Measurements from ENCODE around the gene KLF12. TPM values are rescaled to one million over a fixed set of nuclear protein-coding genes. Genes with fewer than 3 reads are reported as not detected.

Gene KLF12
- total RNA-seq, 1 experiment from 2014 or later, result 4.1 TPM

DNA sequence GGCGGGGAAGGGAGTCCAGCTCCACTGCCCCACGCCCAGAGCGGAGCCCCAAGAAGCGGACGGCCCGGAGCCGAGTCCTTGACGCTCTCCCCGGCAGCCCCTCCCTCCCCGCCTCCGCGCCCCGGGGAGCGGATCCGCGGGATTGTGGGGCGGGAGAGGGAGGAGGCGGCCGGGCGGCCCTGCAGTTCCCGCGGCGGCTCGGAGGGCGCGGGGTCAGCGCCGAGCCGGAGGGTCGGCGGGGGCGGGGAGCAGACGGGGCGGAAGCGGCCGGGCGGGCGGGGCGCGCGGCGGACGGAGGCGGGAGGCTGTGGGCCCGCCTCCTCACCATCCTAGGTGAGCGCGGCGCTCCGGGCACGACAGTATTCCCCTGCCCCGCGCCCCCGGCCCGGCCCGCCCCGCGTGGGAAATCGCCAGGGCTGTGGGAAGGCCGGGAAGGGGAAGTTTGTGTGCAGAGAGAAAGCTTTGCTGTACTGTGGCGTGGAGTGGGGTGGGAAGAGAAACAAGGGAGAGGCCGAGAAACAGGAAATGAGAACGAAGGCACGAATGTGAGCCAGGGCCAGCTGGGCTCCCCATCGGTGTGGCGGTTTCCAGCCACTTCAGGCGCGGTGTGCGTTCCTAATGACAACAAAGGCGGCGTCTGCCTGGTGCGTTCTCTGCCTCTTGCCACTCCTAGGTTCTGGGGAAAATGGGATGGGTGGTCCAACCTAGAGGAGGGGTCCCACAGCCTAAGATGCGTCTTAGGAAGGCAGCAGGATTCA, 1.3 kb upstream of the KLF12 start:
- peak; percentile 81 for DNase-seq (ENCODE audit: low read depth)

DNA sequence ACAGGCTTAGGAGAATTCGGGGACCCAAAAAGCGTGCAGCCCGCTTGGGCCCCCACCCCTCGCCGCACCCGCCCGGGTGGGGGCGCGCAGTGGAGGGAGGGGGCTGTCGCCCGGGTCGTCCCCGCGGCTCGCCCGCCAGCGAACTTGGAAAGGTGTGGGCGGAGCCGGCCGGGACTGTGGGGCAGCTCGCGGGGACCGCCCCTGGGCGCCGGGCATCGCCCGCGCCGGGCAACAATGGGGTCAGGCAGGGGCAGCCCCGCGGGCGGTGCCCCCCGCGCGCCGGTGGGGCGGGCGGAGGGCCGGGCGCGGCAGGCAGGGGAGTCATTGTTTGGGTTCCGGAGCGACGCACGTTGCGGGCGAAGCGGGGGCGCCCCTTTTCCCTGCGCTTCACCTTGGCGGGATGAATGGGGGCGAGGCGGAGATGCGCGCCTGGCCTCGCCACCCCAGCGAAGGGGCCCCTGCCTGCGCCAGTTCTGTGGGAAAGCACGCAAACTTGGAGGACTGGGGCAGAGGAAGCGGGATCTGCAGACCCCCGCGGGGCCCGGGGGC, 647 bp upstream of the KLF12 start:
- DNase-seq (ENCODE audit: low read depth), result peak; percentile 53

DNA sequence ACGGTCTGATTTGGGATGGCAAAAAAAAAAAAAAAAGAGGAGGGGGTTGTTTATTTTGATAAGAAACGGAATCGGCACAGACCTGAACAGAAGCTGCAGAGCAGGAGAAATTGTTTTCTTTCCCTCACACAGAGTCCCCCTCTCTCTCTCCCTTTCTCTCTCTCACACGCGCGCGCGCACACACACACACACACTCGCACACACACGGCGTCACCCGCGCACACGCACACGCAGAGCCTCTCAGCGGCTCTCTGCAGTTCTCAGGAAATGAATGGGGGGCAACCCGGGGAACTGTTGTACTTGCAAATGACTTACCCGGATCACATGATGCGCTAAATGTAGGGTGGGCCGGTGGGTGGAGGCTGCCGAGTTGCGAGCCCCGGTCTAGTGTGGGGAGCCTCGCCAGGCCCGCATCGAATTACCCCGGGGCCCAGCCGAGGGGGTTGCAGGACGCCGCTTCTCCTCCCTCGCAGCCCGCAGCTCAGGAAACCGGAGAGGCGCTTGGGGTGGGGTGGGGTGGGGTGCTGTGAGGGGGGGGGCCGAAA, 475 bp downstream of the KLF12 start:
- DNase-seq (ENCODE audit: low read depth), result peak; percentile 87

DNA sequence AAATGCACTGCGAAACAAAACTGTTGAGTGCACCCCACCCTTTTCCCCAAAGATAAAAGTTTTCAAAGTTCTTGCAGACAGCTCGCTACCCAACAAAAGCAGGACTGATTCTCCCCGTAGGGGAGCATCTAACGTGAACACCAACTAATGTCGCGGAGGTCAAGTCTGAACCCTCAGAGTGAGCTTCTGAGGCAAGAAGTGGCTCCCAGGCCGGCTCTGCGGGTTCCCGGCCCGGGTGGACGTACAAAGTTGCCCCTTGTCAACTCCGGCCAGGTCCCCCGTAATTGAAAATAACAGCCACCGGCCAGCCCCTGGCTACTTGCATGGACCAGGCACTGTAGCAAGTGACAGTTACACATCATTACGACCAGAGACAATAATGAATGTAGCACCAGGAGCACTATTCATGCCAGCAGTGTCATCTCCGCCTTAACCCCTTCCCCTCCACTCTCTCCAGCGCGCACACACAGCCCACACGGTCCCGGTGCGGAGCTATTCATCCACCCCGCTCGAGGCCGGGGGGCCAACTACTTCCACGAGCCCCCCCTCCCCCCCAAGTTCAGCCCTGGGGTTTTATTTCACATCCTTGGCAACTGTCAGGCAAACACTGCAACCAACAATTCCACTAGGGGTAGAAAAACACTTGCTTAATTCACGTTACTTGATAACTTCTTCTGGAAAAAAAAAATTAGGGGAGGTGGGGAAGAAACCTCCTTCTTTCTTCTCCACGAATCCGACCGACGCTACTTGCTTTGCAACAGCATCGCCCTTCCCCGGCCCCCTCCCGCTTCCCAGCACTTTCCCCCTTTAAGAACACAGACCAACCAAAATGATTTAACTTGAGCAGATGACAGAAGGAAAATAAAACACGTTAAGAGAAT, 1.2 kb downstream of the KLF12 start:
- no peak for DNase-seq (ENCODE audit: low read depth)

DNA sequence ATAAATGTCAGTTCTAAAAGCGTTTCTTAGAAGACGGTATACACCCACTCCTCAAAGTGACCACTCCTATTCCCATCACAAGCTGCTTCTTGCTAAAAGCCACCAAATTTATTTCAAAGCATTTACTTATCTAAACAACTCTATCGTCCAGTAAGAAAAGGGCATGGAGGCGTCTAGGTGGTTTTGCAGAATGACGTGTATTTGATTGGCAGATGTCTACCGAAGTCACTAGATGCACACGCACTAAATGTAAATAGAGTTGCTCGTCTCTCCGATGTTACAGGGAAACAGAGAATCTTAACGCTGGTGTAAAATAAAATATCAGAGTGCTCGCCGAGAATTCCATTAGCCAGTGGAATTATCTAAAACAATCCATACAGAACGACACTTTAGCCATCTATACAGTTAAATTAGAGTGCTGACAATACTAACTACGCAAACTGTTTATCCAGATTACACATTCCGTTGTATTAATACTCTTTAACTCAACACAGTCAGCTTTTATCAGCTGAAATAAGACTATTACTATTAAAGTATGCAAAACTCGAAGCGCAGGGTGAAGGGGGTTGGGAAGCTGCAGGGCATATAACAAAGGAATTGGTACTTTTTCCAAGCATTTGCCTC, 1.9 kb downstream of the KLF12 start:
- no peak for DNase-seq (ENCODE audit: low read depth)

DNA sequence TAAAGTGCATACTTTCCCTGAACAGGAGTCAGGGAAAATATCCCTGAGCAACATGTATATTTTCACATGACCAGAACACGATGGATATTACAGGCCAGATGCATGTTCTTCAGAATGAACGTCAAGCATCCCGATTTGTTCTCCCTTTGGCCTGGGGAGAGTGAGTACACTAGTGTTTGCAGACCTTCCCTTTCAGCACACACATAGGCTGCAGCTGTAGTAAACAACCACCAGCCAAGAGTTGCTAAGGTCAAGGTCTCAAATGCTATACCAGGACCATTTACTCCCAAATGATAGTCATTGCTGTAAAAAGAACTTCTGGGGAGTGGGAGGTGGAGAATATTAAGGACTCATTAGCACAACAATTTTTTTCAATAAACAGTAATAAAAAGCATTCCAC, 3.0 kb downstream of the KLF12 start:
- DNase-seq (ENCODE audit: low read depth), result no peak

DNA sequence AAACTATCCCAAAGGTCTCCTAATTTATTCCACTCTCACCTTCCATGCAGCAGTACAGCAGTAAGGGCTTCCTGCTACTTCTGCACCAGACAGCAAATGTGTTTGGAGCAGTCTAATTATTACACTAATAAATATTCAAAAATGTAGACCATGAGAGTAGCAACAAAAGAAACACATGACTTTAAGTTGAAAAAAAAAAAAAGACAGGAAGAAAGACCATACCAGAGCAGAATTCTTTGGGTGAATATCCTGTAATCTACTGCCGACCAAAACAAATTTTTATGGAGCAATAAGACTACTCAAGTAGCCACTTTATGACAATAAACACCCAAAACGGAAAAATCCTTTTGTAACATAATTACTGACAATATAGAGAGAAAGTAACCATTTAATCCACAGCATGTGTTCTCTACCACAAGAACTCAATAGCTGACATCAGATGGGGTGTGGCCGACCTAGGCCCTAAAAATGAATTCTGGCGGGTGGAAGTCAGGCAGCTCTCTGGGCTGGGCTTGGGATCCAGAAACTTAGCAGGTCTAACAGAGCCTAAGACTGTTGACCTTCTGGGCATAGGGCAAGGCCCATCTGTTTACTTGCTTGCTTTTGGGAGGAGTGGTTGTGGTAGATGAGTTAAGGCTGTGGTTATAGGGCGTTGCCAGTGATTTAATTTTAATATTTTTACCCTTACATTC, 4.6 kb downstream of the KLF12 start:
- no peak for DNase-seq (ENCODE audit: low read depth)

DNA sequence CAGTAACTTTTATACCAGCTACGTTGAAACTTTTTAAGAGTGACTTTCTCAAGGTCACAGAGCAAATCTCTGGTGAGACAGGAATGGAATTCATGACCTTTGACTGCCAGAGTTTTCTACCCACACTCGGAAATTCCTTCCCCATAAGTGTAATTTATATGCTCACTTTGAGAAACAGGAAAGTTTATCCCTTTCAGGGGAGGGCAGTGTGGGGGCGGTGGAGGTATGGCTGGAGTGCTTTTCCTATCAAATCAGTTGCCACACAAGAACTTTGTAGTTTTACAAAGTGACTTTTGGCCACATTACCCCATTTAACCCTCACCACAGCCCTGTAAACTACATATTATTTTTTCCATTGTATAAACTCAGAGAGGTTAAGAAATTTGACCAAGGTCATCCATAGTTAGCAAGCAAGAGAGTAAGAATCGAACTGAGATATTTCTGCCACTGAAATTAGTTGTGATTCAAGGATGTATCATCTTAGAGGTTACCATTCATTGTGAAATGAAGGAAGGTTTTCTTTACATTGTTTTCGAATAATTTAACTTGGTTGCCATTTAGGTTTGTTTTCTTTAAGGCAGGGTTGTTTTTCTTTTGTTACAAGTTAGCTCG, 5.9 kb downstream of the KLF12 start:
- DNase-seq (ENCODE audit: low read depth), result peak; percentile 39

DNA sequence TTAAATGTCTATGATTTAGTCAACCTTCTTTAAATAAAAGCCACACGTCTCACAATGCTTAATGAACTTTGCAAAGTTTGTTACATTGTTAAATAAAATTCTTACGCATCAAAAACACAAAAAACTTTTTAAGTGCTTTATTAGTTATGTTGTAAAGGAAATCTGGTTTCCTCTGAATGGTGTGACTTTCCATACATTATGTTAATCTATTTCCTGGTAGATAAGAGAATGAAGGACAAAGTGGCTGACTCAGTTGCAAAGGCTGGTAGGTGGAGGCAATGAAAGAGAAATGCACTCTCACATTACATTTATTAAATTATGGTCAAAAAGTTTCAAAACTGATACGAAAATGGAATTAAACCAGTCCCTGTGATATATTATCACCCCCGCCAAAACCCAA, 15.9 kb downstream of the KLF12 start:
- DNase-seq (ENCODE audit: low read depth), result no peak

- DNase-seq (ENCODE audit: low read depth), result no peak
Observed at GRCh38 chr13:74117207-74117705, 16.9 kb downstream of the KLF12 start.

- DNase-seq (ENCODE audit: low read depth), result peak; percentile 44
Observed at GRCh38 chr13:74115133-74115532, 19.1 kb downstream of the KLF12 start.

- DNase-seq (ENCODE audit: low read depth), result no peak
Observed at GRCh38 chr13:74114641-74115040, 19.6 kb downstream of the KLF12 start.

DNA sequence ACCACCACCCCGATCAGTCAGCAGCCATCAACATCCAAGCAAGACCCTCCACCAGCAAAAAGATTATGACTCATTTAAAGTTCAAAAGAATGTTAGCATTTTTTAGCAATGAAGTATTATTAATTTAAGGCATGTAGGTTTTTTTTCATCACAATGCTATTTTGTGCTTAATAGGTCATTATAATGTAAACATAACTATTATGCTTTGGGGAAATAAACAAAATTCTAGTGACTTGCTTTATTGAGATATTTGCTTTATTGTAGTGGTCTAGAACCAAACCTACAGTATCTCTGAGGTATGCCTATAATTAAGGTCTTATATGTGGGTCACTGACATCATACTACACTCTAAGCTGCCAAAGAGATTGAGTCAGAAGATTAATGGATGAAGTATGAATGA, 20.0 kb downstream of the KLF12 start:
- DNase-seq (ENCODE audit: low read depth), result no peak

- no peak for DNase-seq (ENCODE audit: low read depth)
Observed at GRCh38 chr13:74111901-74112824, 22.0 kb downstream of the KLF12 start.

GRCh38 chr13:74111399-74111798, 22.8 kb downstream of the KLF12 start:
- DNase-seq (ENCODE audit: low read depth), result no peak

DNA sequence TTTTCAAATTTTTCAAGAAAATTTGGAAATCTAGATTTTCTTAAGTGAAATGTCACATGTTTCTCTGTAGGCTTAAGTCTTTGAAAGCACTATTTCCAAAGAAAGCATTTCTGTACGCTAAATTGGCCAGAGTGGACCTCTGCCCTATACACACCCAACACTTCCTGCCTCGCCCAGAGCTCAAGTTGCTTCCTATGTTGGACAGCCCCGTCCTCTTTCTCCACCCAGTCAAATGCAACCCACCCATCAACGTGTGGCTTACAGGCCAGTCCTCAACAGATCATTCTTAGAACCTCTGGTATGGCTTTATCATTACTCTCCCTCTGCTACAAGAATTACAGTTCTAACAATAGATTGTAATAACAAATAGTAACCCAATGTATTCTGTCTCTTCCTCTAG, 24.2 kb downstream of the KLF12 start:
- no peak for DNase-seq (ENCODE audit: low read depth)

- no peak for DNase-seq (ENCODE audit: low read depth)
Observed at GRCh38 chr13:74107598-74107997, 26.6 kb downstream of the KLF12 start.

DNA sequence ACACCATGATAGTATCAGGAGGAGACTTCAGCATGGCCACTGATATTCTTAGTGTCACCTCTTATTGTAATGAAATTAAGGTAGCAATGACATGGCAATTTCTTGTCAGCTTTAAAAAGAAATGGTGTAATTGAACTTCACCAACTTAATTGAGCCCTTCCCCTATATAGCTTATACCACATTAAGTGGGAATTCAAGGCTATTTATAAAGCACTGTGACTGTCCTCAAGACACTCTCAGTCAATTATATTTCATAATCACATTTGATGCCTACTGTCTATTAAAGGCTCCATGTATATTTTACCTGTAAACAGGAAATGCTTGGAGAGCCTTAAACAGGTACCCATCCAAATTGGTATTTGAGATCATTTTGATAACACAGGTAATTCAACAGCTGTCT, 28.3 kb downstream of the KLF12 start:
- no peak for DNase-seq (ENCODE audit: low read depth)

DNA sequence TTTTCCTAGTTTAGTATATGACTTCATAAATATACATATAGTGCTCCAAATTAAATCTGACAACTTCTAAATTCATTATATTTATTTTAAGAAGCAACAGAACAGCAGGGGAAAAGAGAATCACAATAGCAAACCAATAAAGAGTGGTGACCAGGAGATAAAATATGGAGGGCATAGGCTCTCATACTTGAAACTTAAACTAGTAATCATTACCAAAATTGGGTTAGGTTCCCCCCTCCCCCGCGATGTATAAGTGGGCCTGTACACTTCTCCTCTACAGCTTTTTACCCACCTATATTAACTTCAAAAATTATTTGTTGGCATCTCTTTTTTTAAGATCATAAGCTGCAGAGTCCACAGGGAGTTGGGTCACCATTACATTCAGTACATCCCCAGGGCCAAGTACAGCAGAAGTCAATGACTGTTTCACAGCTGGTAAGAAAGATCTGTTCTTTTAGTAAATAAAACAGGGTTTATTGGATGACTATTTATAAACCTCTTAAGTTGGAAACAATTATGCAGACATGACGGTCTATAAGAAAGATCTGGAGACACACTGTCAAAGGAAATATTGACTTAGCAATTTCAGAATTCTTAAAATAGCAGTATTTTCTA, 29.4 kb downstream of the KLF12 start:
- DNase-seq (ENCODE audit: low read depth), result no peak
